ENCODE measurements around the gene IFT43.

DNA sequence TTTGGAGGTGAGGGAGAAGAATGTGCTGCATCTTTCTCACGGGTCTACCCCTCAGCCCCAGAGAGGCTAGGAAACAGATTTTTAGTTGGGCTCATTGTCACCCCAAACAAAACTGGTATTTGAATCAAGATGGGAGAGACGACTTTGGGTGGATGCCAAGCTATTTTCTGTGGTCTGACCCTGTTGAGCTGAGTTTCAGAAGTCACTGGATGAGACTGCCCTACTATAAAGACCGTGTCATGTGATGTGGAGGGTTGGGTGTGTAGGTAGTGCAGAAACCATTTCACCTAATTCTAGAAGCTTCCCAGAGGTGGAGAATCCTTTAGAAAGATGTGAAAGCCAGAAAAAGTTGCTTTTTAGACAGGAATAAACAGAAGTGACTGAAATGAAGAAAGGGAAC lies 60.2 kb downstream of the IFT43 start:
- TF ChIP-seq MYC (IDR thresholded peaks at IDR 0.05; ENCODE audit: low read depth, low read length) (no peak), POLR2A (IDR thresholded peaks at IDR 0.05; ENCODE audit: extremely low read depth, insufficient read length) (no peak)
- TF ChIP-seq, protein P1, sequence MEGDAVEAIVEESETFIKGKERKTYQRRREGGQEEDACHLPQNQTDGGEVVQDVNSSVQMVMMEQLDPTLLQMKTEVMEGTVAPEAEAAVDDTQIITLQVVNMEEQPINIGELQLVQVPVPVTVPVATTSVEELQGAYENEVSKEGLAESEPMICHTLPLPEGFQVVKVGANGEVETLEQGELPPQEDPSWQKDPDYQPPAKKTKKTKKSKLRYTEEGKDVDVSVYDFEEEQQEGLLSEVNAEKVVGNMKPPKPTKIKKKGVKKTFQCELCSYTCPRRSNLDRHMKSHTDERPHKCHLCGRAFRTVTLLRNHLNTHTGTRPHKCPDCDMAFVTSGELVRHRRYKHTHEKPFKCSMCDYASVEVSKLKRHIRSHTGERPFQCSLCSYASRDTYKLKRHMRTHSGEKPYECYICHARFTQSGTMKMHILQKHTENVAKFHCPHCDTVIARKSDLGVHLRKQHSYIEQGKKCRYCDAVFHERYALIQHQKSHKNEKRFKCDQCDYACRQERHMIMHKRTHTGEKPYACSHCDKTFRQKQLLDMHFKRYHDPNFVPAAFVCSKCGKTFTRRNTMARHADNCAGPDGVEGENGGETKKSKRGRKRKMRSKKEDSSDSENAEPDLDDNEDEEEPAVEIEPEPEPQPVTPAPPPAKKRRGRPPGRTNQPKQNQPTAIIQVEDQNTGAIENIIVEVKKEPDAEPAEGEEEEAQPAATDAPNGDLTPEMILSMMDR (IDR thresholded peaks at IDR 0.05; ENCODE audit: low read depth, low read length), result no peak

All from NB4 (cell line).